PC-3 (cell line): ENCODE results near the gene HYAL1. TPM values are rescaled to one million over a fixed set of nuclear protein-coding genes. Genes with fewer than 3 reads are reported as not detected.

Experiments
- ATAC-seq: fragments of 200-7000 bp; cut with Tn5 transposase; 2 replicates; pipeline ENCODE4 v1.9.1; 2020; ENCODE audit warnings: mild to moderate bottlenecking, moderate library complexity
- BruUV-seq: library from RNA; stranded (reverse); fragments of 400-500 nt; replicated peaks from 2 replicates; lab custom pipeline; 2021; lab: Mats Ljungman, UMichigan
- CTCF ChIA-PET: fragments of 300-600 bp; sonication (Branson Sonifier 250); formaldehyde crosslinking; loops from one replicate; lab custom pipeline; 2022; ENCODE audit warnings: antibody characterized with exemption; lab: Charles Lee
- POLR2A ChIA-PET: fragments of 300-600 bp; sonication (Branson Sonifier 250); formaldehyde crosslinking; loops from one replicate; lab custom pipeline; 2022; ENCODE audit warnings: antibody characterized with exemption; ENCODE audit not compliant: unreplicated experiment; lab: Charles Lee
- DNase-seq: peaks from one replicate; pipeline ENCODE4 v3.0.0-alpha.2; 2015
- H2AFZ ChIP-seq: fragments of 300-600 bp; sonication (generic); 2 replicates; pipeline ENCODE4 v1.6.0; 2016; ENCODE audit warnings: antibody characterized with exemption, low read length
- H3F3A ChIP-seq: fragments of 300-600 bp; sonication (generic); one replicate; pipeline ENCODE4 v1.6.0; 2017; ENCODE audit warnings: antibody characterized with exemption, low read length, control low read depth, mild to moderate bottlenecking; ENCODE audit not compliant: unreplicated experiment
- H3K27ac ChIP-seq: fragments of 300-600 bp; sonication (generic); 2 replicates; pipeline ENCODE4 v1.5.1; 2016; ENCODE audit warnings: mild to moderate bottlenecking, low read length
- H3K27me3 ChIP-seq: fragments of 300-600 bp; sonication (generic); 2 replicates; pipeline ENCODE4 v1.6.1; 2016; ENCODE audit warnings: low read length, mixed read lengths
- H3K36me3 ChIP-seq: fragments of 300-600 bp; sonication (generic); 2 replicates; pipeline ENCODE4 v1.6.1; 2016; ENCODE audit warnings: low read depth, mixed run types, low read length, mixed read lengths
- H3K4me1 ChIP-seq: fragments of 300-600 bp; sonication (generic); 2 replicates; pipeline ENCODE4 v1.5.1; 2016; ENCODE audit warnings: low read length; ENCODE audit not compliant: insufficient read depth
- H3K4me2 ChIP-seq: fragments of 300-600 bp; sonication (generic); 2 replicates; pipeline ENCODE4 v1.6.0; 2016; ENCODE audit warnings: low read length
- H3K4me3 ChIP-seq: fragments of 300-600 bp; sonication (generic); 2 replicates; pipeline ENCODE4 v1.5.1; 2016; ENCODE audit warnings: mild to moderate bottlenecking, low read length, mixed read lengths
- H3K79me2 ChIP-seq: fragments of 300-600 bp; sonication (generic); 2 replicates; pipeline ENCODE4 v1.6.1; 2017; ENCODE audit warnings: low read length, mixed read lengths
- H3K9ac ChIP-seq: fragments of 300-600 bp; sonication (generic); 2 replicates; pipeline ENCODE4 v1.6.0; 2016; ENCODE audit warnings: mild to moderate bottlenecking, low read length
- H3K9me2 ChIP-seq: fragments of 300-600 bp; sonication (generic); replicated peaks from 2 replicates; pipeline ENCODE4 v1.6.1; 2016; ENCODE audit warnings: mixed run types, low read length, mixed read lengths
- H3K9me3 ChIP-seq: fragments of 300-600 bp; sonication (generic); 2 replicates; pipeline ENCODE4 v1.6.1; 2016; ENCODE audit warnings: low read length, mixed read lengths
- H4K20me1 ChIP-seq: fragments of 300-600 bp; sonication (generic); 2 replicates; pipeline ENCODE4 v1.6.1; 2016; ENCODE audit warnings: low read length, mixed read lengths
- EZH2 ChIP-seq: fragments of 300-600 bp; sonication (generic); IDR thresholded peaks from one replicate; pipeline ENCODE4 v1.6.1; 2017; ENCODE audit warnings: antibody characterized with exemption, mild to moderate bottlenecking, low read length; ENCODE audit not compliant: unreplicated experiment
- EZH2phosphoT487 ChIP-seq: fragments of 300-600 bp; sonication (generic); IDR thresholded peaks from 2 replicates; pipeline ENCODE4 v1.6.1; 2018; ENCODE audit warnings: mild to moderate bottlenecking, antibody characterized with exemption, low read length, borderline replicate concordance
- intact Hi-C: fragments of 100-400 bp; cut with micrococcal nuclease; formaldehyde crosslinking; loops from 2 replicates; pipeline ENCODE4 v1.9.0; 2023
- total RNA-seq: library from RNA; depleted of rRNA; stranded (reverse); fragments of >200 nt; gene quantifications from 2 replicates; pipeline ENCODE4 v1.2.3, GENCODE V29; 2014; rRNA removed
- TF ChIP-seq, protein P1 (sequence below): fragments of 300-600 bp; sonication (generic); conservative IDR thresholded peaks from 2 replicates; pipeline ENCODE4 v1.5.1; 2017; ENCODE audit warnings: antibody characterized with exemption, low read depth, mild to moderate bottlenecking, low read length

Gene HYAL1
- total RNA-seq, 1 experiment from 2014 or later, result 1.3 TPM

DNA sequence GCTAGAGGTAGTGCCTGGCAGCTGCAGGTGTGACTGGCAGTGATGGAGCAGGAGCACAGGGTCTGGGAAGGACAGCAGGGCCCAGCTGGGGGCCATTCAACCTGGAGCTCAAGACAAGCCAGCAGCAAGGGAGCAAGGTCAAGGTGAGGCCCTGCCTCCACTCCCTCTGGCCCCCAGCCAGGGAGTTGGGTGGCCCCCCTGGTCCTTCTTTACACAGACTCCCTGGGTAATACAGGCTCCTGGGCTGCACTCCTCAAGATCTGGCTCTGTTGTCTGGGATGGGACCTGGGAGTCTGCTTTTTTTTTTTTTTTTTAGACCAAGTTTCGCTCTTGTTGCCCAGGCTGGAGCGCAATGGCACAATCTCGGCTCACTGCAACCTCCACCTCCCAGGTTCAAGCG lies 52.9 kb downstream of the HYAL1 start:
- POLR2A ChIA-PET, result no interaction called here
- peaks cover 5% of the 10 kb centered on the region for H3F3A ChIP-seq
- no peaks in the 10 kb centered on the region for H3K9me3 ChIP-seq
- H3K4me1 ChIP-seq, result peaks cover 57% of the 10 kb centered on the region
- no TSS peak for BruUV-seq
- H3K4me3 ChIP-seq, result no peak overlapping the region
- H2AFZ ChIP-seq, result no peak overlapping the region
- CTCF ChIA-PET, result interaction anchor here (0.6 to 1.4 kb wide), 3 partner anchors 10 to 24 kb away, joined by 3 to 4 read pairs (median 4); partner anchors contain the start of gene GNAI2
- H3K9me2 ChIP-seq, result no peaks in the 10 kb centered on the region
- H3K4me2 ChIP-seq, result no peak overlapping the region
- peaks cover 71% of the 10 kb centered on the region for H3K79me2 ChIP-seq
- peaks cover 4% of the 10 kb centered on the region; the same call in 1 of the 2 replicates for H3K36me3 ChIP-seq
- H3K27me3 ChIP-seq, result no peaks in the 10 kb centered on the region
- no peak for DNase-seq
- intact Hi-C loops, result no loop called here
- peak overlapping the region; percentile 58 for H3K27ac ChIP-seq
- no peak overlapping the region for H3K9ac ChIP-seq
- no peak for ATAC-seq
- TF ChIP-seq, protein P1, sequence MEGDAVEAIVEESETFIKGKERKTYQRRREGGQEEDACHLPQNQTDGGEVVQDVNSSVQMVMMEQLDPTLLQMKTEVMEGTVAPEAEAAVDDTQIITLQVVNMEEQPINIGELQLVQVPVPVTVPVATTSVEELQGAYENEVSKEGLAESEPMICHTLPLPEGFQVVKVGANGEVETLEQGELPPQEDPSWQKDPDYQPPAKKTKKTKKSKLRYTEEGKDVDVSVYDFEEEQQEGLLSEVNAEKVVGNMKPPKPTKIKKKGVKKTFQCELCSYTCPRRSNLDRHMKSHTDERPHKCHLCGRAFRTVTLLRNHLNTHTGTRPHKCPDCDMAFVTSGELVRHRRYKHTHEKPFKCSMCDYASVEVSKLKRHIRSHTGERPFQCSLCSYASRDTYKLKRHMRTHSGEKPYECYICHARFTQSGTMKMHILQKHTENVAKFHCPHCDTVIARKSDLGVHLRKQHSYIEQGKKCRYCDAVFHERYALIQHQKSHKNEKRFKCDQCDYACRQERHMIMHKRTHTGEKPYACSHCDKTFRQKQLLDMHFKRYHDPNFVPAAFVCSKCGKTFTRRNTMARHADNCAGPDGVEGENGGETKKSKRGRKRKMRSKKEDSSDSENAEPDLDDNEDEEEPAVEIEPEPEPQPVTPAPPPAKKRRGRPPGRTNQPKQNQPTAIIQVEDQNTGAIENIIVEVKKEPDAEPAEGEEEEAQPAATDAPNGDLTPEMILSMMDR, result no peak
- TF ChIP-seq EZH2, result no peak
- no peak for TF ChIP-seq EZH2phosphoT487
- H4K20me1 ChIP-seq, result 0 out of 2 replicates have a peak, but pooled peaks cover 7% of the 10 kb centered on the region

Other genes with a start within 250 kb of the HYAL1 start
- gene RBM5, start 214.7 kb downstream of the HYAL1 start, total RNA-seq, result 105 and 128 TPM in 2 replicates
- 47.3 and 50.5 TPM in 2 replicates for gene SEMA3F, start 148.2 kb downstream of the HYAL1 start, total RNA-seq
- 0.22 TPM in 1 of 2 replicates, not detected in the other for gene GNAT1, start 112.0 kb downstream of the HYAL1 start, total RNA-seq
- 0.17 and 3.3 TPM in 2 replicates for gene SLC38A3, start 98.3 kb downstream of the HYAL1 start, total RNA-seq
- gene GNAI2, start 67.4 kb downstream of the HYAL1 start, total RNA-seq, result 221 and 254 TPM in 2 replicates
- 40.1 and 63.9 TPM in 2 replicates for gene SEMA3B, start 34.4 kb downstream of the HYAL1 start, total RNA-seq
- not detected in 2 replicates for gene LSMEM2, start 24.5 kb downstream of the HYAL1 start, total RNA-seq
- 223 and 300 TPM in 2 replicates for gene IFRD2, start 11.1 kb downstream of the HYAL1 start, total RNA-seq
- 13.2 and 20.8 TPM in 2 replicates for gene HYAL3, start 4.2 kb downstream of the HYAL1 start, total RNA-seq
- gene NAA80, start 4.2 kb downstream of the HYAL1 start, total RNA-seq, result 8.7 and 16.6 TPM in 2 replicates
- gene HYAL2, start 19.2 kb upstream of the HYAL1 start, total RNA-seq, result 97.8 and 111 TPM in 2 replicates
- 143 and 156 TPM in 2 replicates for gene TUSC2, start 24.6 kb upstream of the HYAL1 start, total RNA-seq
- 20.0 and 21.4 TPM in 2 replicates for gene RASSF1, start 37.3 kb upstream of the HYAL1 start, total RNA-seq
- gene ZMYND10, start 42.2 kb upstream of the HYAL1 start, total RNA-seq, result 1.6 and 3.9 TPM in 2 replicates
- gene NPRL2, start 47.2 kb upstream of the HYAL1 start, total RNA-seq, result 40.9 and 56.9 TPM in 2 replicates
- 37.1 and 44.3 TPM in 2 replicates for gene CYB561D2, start 47.3 kb upstream of the HYAL1 start, total RNA-seq
- gene TMEM115, start 55.9 kb upstream of the HYAL1 start, total RNA-seq, result 54.9 and 56.6 TPM in 2 replicates
- gene CACNA2D2, start 200.1 kb upstream of the HYAL1 start, total RNA-seq, result 0.17 and 0.44 TPM in 2 replicates